NB4 (cell line): ENCODE data around the gene LRRFIP1.
A peak's percentile ranks its signal among the peaks of the same experiment; 100 is the strongest.

Source experiments
- DNase-seq: peaks from one replicate; pipeline ENCODE4 v3.0.0; 2010; ENCODE audit warnings: low read depth
- H3K4me3 ChIP-seq: one replicate; pipeline ENCODE4 v1.5.1; 2011; ENCODE audit warnings: mild to moderate bottlenecking, low read depth, low read length, moderate library complexity
- CTCF ChIP-seq: IDR thresholded peaks from one replicate; pipeline ENCODE4 v1.5.1; 2012; ENCODE audit warnings: low read depth, low read length
- MAX ChIP-seq: IDR thresholded peaks from 2 replicates; pipeline ENCODE4 v1.6.1; 2011; ENCODE audit warnings: low read depth, low read length
- MYC ChIP-seq: IDR thresholded peaks from 2 replicates; pipeline ENCODE4 v1.6.1; 2011; ENCODE audit warnings: low read depth, low read length
- POLR2A ChIP-seq: IDR thresholded peaks from 2 replicates; pipeline ENCODE4 v1.6.1; 2011; ENCODE audit warnings: mild to moderate bottlenecking; ENCODE audit not compliant: insufficient read length; ENCODE audit errors: extremely low read depth

The LRRFIP1 gene

GRCh38 chr2:237661799-237662328, 34.5 kb downstream of the LRRFIP1 start:
- H3K4me3 ChIP-seq, result no peak overlapping the region
- TF ChIP-seq MYC (no peak), POLR2A (no peak), CTCF (no peak)
- DNase-seq, result no peak

- peak; percentile 78 for DNase-seq
- TF ChIP-seq CTCF (no peak), MAX (no peak), POLR2A (no peak), MYC (no peak)
- H3K4me3 ChIP-seq, result no peak overlapping the region
Measured at GRCh38 chr2:237662671-237663093, 35.3 kb downstream of the LRRFIP1 start.

- no peak overlapping the region for H3K4me3 ChIP-seq
- no peak for TF ChIP-seq POLR2A
- TF ChIP-seq CTCF, result no peak
- DNase-seq, result no peak
Measured at GRCh38 chr2:237663517-237664110, 36.2 kb downstream of the LRRFIP1 start.

- H3K4me3 ChIP-seq, result no peak overlapping the region
- TF ChIP-seq CTCF, result no peak
- TF ChIP-seq MAX, result no peak
- no peak for TF ChIP-seq MYC
- TF ChIP-seq POLR2A, result no peak
- no peak for DNase-seq
Measured at GRCh38 chr2:237664151-237664550, 36.8 kb downstream of the LRRFIP1 start.

- H3K4me3 ChIP-seq, result no peak overlapping the region
- no peak for DNase-seq
Measured at GRCh38 chr2:237665713-237666143, 38.3 kb downstream of the LRRFIP1 start.

More at GRCh38 chr2:237665713-237666143, 38.3 kb downstream of the LRRFIP1 start:
- TF ChIP-seq MAX (no peak), CTCF (no peak), POLR2A (no peak), MYC (no peak)
